GM23338 (cell line): Measurements from ENCODE around the gene VPS25.

Experiments used
- TF ChIP-seq, protein P1 (sequence below), 2 experiments: fragments of 200-600 bp in 1 of 2; sonication (generic) in 1 of 2; conservative IDR thresholded peaks; 2 replicates each; pipeline versions ENCODE4 v1.5.1 to v1.6.1; 2016 to 2017; ENCODE audit warnings: antibody characterized with exemption in 2 of 2, low read depth in 2 of 2, mild to moderate bottlenecking in 2 of 2, moderate library complexity in 1 of 2
- TF ChIP-seq, protein P2 (sequence below): IDR thresholded peaks from one replicate; pipeline ENCODE4 v1.6.1; 2018; ENCODE audit warnings: antibody characterized with exemption; ENCODE audit not compliant: unreplicated experiment

DNA sequence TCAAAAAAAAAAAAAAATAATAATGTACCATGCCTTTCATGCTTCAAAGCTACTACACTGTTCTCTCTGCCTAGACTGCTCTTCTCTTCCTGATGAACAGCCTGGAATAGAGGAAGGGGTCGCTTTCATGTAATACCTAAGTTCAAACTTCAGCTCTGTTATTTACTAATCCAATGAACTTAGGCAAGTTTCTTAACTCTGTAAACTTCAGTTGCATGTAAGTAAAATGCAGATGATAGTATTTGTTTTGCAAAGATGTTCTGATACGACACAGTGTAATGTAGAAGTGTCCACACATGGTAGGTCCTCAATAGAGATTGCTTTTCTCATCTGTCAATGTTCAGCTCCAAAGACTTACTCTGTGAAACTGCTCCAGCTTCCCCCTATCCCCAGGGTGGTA lies 18.7 kb downstream of the VPS25 start:
- TF ChIP-seq, protein P1, sequence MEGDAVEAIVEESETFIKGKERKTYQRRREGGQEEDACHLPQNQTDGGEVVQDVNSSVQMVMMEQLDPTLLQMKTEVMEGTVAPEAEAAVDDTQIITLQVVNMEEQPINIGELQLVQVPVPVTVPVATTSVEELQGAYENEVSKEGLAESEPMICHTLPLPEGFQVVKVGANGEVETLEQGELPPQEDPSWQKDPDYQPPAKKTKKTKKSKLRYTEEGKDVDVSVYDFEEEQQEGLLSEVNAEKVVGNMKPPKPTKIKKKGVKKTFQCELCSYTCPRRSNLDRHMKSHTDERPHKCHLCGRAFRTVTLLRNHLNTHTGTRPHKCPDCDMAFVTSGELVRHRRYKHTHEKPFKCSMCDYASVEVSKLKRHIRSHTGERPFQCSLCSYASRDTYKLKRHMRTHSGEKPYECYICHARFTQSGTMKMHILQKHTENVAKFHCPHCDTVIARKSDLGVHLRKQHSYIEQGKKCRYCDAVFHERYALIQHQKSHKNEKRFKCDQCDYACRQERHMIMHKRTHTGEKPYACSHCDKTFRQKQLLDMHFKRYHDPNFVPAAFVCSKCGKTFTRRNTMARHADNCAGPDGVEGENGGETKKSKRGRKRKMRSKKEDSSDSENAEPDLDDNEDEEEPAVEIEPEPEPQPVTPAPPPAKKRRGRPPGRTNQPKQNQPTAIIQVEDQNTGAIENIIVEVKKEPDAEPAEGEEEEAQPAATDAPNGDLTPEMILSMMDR (conservative IDR thresholded peaks at IDR 0.05; ENCODE audit: low read depth in 2 of 2): no peak
- TF ChIP-seq, protein P2, sequence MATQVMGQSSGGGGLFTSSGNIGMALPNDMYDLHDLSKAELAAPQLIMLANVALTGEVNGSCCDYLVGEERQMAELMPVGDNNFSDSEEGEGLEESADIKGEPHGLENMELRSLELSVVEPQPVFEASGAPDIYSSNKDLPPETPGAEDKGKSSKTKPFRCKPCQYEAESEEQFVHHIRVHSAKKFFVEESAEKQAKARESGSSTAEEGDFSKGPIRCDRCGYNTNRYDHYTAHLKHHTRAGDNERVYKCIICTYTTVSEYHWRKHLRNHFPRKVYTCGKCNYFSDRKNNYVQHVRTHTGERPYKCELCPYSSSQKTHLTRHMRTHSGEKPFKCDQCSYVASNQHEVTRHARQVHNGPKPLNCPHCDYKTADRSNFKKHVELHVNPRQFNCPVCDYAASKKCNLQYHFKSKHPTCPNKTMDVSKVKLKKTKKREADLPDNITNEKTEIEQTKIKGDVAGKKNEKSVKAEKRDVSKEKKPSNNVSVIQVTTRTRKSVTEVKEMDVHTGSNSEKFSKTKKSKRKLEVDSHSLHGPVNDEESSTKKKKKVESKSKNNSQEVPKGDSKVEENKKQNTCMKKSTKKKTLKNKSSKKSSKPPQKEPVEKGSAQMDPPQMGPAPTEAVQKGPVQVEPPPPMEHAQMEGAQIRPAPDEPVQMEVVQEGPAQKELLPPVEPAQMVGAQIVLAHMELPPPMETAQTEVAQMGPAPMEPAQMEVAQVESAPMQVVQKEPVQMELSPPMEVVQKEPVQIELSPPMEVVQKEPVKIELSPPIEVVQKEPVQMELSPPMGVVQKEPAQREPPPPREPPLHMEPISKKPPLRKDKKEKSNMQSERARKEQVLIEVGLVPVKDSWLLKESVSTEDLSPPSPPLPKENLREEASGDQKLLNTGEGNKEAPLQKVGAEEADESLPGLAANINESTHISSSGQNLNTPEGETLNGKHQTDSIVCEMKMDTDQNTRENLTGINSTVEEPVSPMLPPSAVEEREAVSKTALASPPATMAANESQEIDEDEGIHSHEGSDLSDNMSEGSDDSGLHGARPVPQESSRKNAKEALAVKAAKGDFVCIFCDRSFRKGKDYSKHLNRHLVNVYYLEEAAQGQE: no peak
